ENCODE measurements around the gene CATSPERZ.
A peak's percentile ranks its signal among the peaks of the same experiment; 100 is the strongest.

Gene CATSPERZ

DNA sequence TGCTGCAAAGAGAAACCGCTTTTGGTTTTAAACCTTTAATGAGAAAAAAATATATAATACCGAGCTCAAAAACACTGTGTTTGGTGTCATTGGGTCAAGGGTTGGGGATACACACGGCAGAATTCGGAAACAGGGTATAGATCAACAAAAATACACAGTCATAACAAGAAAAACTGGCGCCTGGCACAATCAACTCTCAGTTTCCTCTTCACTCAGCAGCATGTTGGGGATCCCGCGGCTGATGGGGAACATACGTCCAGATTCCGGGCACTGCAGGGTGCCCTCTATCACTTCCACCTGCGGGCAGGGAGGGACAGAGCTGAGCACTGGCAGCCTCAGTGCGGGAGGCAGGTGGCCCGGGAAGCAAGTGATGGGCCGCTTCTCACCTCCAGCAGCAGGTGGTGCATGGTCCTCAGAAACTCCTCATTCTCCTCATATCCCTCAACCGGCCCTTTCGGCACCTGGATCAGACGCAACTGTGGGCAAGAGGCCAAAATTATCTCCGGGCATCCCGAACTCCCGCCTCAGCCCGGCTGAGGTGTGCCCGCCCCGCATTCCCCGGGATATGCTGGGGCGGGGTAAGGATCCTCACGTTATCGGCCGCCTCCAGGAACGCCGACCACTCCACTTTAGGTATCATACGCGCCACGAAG lies 16.6 kb downstream of the CATSPERZ start:
- DNase-seq (ENCODE audit: insufficient read length, low spot score) (no peak), FAIRE-seq (no peak)
- TF ChIP-seq, protein P1, sequence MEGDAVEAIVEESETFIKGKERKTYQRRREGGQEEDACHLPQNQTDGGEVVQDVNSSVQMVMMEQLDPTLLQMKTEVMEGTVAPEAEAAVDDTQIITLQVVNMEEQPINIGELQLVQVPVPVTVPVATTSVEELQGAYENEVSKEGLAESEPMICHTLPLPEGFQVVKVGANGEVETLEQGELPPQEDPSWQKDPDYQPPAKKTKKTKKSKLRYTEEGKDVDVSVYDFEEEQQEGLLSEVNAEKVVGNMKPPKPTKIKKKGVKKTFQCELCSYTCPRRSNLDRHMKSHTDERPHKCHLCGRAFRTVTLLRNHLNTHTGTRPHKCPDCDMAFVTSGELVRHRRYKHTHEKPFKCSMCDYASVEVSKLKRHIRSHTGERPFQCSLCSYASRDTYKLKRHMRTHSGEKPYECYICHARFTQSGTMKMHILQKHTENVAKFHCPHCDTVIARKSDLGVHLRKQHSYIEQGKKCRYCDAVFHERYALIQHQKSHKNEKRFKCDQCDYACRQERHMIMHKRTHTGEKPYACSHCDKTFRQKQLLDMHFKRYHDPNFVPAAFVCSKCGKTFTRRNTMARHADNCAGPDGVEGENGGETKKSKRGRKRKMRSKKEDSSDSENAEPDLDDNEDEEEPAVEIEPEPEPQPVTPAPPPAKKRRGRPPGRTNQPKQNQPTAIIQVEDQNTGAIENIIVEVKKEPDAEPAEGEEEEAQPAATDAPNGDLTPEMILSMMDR (IDR thresholded peaks at IDR 0.05; ENCODE audit: insufficient read depth, missing control alignments) = no peak

DNA sequence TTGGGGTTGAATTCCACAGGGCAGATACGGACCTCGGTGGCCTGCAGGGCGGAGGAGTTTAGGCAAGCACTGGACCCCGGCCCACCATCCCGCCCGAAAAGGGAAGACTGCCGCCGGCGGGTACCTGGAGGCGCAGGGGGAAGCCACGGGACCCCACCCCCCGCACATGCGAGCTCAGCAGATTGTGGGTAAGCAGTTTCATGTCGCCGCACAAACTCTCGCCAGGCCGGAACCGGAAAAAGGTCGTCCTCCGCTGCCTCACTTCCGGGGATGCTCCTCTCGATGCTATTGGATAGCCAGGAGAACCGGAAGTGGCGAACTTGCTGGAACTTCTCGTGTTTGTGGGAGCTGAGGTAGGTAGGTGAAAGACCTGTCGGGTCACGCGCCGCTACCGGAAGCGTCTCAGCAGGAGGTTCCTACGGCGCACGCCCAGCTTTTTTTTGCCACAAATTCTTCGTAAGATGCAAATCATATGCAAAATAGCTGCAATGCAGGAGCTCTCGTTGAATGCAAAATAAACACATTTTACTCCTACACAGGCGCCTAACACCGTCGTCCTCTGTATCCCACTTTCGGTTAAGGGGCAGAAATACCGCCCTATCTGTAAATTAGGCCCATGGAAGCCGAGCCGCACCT lies 17.3 kb downstream of the CATSPERZ start, which contains the start of gene TRMT112:
TSS of gene TRMT112 (minus strand) at position 235 of the 636 bp plus-strand sequence. CDS start at position 202, 33 bp downstream.
- FAIRE-seq = peak; percentile 48
- peak; percentile 86 for DNase-seq (ENCODE audit: insufficient read length, low spot score)
- TF ChIP-seq, protein P1 (IDR thresholded peaks at IDR 0.05; ENCODE audit: insufficient read depth, missing control alignments) = no peak

DNA sequence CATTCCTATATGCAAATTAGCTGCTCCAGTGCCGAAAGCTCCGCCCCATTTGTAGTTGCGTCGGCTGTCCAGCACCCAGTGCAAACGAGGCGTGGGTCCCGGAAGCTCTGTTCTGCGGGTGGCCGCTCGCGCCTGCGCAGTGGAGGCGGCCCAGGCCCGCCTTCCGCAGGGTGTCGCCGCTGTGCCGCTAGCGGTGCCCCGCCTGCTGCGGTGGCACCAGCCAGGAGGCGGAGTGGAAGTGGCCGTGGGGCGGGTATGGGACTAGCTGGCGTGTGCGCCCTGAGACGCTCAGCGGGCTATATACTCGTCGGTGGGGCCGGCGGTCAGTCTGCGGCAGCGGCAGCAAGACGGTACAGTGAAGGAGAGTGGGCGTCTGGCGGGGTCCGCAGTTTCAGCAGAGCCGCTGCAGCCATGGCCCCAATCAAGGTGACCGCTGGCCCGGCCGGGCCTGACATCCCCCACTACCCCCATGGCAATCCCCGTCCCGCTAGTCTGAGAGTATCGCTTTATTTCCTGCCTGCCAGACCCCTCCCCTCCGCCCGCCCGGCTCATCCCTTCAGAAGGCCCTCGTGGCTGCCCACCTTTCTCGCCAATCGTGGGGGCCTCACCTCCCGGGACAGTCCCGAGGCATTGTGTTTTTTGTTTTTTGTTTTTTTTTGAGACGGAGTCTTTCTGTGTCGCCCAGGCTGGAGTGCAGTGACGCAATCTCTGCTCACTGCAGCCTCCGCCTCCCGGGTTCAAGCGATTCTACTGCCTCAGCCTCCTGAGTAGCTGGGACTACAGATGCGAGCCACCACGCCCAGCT lies 18.0 kb downstream of the CATSPERZ start, which contains the start of gene PRDX5:
TSS of gene PRDX5 (plus strand) at position 161 of the 805 bp plus-strand sequence. CDS start at position 256, 95 bp downstream.
- TF ChIP-seq, protein P1 (IDR thresholded peaks at IDR 0.05; ENCODE audit: insufficient read depth, missing control alignments) = peak; percentile 43
- FAIRE-seq (no peak), DNase-seq (ENCODE audit: insufficient read length, low spot score) (peak; percentile 87)

DNA sequence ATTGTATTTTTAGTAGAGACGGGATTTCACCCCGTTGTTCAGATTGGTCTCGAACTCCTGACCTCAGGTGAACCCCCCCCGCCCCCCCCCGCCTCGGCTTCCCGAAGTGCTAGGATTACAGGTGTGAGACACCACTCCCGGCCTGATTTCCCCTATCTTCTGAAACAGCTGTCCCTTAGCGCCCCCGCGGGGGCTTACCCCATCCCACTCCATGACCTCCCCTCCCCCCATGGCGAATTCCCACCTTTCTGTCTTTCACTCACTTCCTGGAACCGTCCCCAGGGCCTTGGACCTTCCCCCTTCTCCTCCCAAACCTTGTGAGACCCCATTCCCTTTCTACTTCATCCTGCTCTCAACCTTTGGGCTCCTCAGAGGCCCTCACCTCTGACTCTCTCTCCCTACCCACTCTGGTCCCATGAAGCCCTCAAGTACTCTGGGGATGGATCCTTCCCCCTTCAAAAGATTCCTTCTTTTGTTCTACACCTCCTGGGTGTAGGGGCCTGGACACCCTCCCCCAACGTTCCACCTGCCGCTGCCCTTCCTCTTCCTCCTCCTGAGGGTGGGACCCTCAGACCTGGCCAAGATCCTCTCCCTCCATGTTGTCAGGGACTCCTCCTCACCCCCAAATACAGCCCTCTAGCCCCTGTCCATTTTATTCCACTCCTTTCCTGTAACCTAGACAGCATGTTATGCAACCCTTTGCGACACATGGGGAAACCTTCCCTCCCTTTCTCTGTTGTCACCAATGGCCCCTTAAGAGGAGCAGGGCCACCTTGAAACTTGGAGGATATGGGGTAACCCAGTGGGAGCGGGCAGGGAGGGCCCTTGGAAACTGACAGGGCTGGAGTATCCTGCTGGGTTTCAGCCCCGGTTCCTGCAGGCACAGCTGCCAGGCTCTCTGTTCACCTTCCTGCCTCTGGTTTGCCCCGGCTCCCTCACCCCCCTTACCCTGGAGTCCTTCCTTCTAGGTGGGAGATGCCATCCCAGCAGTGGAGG lies 18.9 kb downstream of the CATSPERZ start:
- TF ChIP-seq, protein P1 (IDR thresholded peaks at IDR 0.05; ENCODE audit: insufficient read depth, missing control alignments) = no peak
- FAIRE-seq (no peak), DNase-seq (ENCODE audit: insufficient read length, low spot score) (no peak)

DNA sequence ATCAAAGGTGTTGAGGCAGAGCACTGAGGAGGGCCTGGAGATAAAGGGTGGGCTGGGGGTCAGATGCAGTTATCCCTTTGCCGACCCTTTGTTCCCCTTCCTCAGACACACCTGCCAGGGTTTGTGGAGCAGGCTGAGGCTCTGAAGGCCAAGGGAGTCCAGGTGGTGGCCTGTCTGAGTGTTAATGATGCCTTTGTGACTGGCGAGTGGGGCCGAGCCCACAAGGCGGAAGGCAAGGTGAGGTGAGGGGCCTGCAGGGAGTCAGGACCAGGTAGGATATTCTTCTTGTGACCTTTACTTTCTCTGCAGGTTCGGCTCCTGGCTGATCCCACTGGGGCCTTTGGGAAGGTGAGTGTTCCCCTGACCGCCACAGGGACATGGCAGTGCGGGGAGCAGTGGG lies 20.4 kb downstream of the CATSPERZ start:
- FAIRE-seq (no peak), DNase-seq (ENCODE audit: insufficient read length, low spot score) (no peak)
- TF ChIP-seq, protein P1 (IDR thresholded peaks at IDR 0.05; ENCODE audit: insufficient read depth, missing control alignments) = no peak

DNA sequence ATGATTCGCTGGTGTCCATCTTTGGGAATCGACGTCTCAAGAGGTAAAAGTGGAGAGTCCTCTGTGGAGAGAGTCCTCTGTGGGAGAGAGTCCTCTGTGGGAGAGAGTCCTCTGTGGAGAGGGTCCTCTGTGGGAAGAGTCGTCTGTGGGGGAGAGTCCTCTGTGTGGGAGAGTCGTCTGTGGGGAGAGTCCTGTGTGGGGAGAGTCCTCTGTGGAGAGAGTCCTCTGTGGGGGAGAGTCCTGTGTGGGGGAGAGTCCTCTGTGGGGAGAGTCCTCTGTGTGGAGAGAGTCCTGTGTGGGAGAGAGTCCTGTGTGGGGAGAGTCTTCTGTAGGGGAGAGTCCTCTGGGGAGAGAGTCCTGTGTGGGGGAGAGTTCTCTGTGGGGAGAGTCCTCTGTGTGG lies 20.9 kb downstream of the CATSPERZ start:
- FAIRE-seq (no peak), DNase-seq (ENCODE audit: insufficient read length, low spot score) (no peak)
- TF ChIP-seq, protein P1 (IDR thresholded peaks at IDR 0.05; ENCODE audit: insufficient read depth, missing control alignments) = no peak

All from D721Med (cell line).